Bone marrow (tissue), 2 donors: ENCODE data around the gene TBC1D20.
"Not testable (repeated sequence)": the region's sequence is repeated elsewhere in the genome, so short reads cannot be mapped to it uniquely, and the experiment has no call there.

Experiments used
- DNase-seq, 2 donors: peaks; one replicate each; lab custom pipeline; 2025; lab: John Stamatoyannopoulos, UW

TBC1D20 gene

DNA sequence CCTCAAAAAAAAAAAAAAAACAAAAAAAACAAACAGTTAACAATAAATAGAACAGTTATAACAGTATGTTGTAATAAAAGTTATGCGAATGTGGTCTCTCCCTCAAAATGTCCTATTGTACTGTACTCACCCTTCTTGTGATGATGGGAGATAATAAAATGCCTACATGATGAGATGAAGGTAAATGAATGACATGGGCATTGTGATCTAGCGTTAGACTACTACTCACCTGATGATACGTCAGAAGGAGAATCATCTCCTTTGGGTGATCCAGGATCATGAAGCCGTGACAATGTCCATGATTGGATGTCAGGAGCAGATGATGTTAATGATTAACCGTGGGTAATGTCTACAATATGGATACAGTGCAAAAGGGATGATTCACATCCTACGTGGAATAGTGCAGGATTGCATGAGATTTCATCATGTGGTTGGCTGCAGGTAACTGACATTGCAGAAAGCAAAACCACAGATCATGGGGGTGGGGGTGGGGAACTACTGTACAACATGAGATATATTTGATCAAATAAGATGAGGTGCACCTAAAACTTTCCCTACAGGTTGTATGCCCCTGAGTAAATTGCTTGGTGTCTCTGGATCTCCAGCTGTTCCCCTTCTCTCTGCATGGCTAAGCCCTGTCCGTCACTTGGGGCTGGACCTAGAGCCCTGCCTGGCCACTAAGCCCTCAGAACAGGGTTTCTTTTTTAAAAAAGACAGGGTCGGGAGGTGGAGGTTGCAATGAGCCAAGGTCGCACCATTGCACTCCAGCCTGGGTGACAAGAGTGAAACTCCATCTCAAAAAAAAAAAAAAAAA, 60.4 kb downstream of the TBC1D20 start:
- DNase-seq: no peak

- DNase-seq: no peak
Measured at GRCh38 chr20:400454-401275, 61.7 kb downstream of the TBC1D20 start.

GRCh38 chr20:400128-400453, 62.2 kb downstream of the TBC1D20 start:
- no peak for DNase-seq

DNA sequence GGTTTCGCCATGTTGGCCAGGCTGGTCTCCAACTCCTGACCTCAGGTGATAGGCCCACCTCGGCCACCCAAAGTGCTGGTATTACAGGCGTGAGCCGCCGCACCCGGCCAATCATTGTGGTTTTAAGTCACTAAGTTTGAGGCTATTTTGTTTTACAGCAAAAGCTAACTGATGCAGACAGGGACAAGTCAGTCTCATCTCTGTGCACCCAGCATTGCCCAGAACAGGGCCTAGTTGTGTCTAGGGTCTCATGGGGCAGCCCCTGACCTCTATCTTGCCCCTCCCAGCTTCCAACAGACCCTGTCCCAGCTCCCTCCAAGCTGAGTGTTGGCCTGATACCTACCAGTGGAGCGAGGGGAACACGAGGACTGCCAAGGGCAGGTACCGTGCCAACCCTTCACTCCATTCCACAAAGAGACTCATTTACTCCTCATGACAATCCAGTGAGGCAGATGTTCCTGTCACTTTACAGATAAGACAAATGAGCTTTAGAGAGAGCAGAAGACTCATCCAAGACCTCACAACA, 63.1 kb downstream of the TBC1D20 start:
- DNase-seq: no peak

GRCh38 chr20:397432-398237, 64.7 kb downstream of the TBC1D20 start:
- no peak for DNase-seq

DNA sequence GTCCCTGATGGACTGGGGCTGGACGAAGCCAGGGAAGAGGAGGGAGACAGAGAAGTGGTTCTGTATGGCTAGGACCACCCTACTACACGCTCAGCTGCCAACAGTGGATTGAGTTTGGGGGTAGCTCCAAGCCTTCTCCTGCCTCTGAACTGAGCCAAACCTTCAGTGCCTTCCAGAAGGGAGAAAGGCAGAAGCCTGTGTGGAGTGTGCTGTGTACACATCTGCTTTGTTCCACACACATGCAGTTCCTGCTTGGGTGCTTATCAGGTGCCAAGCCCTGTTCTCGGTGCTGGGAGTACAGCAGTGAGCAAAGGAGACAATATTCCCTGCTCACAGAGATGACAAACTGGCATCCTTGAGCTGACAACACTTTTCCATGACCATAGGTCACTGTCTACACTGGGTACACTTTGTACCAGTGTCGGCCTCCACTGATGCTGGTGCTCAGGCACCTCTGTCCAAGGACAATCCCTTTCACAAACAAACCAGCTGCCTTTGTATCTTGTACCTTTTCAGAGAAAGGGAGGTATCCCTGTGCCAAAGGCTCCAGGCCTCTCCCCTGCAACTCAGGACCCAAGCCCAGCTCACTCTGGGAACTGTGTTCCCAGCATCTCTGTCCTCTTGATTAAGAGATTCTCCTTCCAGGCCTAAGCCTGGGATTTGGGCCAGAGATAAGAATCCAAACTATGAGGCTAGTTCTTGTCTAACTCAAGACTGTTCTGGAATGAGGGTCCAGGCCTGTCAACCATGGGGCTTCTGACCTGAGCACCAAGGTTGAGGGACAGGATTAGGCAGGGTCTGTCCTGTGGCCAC, 65.5 kb downstream of the TBC1D20 start:
- DNase-seq: no peak

GRCh38 chr20:396252-396618, 66.1 kb downstream of the TBC1D20 start:
- no peak for DNase-seq

DNA sequence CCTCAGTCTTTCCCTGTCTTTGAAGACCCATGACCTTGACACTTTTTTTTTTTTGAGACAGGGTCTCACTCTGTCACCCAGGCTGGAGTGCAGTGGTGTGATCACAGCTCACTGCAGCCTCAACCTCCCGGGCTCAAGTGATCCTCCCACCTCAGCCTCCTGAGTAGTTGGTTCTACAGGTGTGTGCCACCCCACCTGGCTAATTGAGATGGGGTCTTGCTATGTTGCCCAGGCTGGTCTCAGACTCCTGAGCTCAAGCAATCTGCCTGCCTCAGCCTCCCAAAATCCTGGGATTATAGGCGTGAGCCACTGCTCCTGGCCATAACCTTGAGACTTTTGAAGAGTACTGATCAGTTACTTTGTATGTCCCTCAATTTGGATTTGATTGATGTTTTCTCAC, 69.0 kb downstream of the TBC1D20 start:
- DNase-seq: not testable (repeated sequence)

DNA sequence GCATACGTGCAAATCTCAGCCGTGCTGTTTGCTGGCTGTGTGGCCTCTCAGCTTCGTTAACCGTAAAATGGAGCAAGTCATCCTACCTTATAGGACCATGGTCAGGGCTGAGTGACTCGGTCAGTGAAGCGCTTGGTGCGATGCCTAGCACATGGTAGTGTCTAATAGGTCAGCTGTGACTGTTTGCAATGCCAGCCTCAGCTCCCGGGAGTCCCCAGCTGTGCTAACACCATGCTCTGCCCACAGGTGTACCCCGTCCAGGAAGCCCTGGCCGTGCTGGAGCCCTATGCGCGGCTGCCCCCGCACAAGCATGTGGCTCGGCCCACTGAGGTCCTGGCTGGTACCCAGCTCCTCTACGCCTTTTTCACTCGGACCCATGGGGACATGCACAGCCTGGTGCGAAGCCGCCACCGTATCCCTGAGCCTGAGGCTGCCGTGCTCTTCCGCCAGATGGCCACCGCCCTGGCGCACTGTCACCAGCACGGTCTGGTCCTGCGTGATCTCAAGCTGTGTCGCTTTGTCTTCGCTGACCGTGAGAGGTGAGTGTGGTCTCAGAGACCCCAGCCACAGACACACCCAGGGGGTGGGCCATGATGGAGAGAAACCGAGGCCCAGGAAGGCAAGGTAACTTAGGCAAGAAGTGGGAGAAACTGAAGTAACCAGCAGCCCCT, 71.2 kb downstream of the TBC1D20 start:
- no peak for DNase-seq

- no peak for DNase-seq
Measured at GRCh38 chr20:389220-389619, 73.1 kb downstream of the TBC1D20 start.

DNA sequence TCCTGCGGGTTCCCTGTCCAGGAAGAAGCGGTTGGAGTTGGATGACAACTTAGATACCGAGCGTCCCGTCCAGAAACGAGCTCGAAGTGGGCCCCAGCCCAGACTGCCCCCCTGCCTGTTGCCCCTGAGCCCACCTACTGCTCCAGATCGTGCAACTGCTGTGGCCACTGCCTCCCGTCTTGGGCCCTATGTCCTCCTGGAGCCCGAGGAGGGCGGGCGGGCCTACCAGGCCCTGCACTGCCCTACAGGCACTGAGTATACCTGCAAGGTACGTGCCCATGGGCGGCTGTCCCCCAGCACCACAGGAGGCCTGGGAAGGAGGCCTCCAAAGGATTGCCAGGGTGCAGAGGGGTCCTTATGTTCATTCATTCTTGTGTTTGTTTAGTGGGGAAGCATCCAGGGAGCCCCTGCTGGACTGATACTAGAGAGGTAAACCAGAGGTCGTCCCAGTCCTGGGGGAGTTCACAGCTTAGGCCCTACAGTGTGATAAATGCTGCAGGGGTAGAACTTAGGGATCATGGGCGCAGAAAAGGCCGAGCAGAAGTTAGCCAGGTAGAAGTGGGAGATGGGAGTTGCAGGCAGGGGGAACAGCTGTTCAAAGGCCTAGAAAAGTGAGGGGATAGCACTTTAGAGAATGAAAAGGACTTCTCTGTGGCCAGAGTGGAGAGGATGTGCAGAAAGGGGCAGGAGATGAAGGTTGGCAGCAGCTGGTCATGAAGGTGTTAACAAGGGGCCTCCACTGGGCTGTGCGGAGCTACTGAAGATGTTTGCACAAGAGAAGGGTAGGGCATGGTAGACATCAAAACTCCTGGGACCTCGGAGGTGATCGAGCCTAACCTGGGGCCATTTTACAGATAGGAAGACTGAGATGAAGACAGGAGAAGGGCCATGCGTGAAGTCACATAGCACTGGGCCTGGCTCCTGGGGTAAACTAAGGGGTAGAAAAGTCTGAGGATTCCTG, 74.0 kb downstream of the TBC1D20 start:
- DNase-seq: no peak

GRCh38 chr20:387520-387919, 74.8 kb downstream of the TBC1D20 start:
- DNase-seq: no peak

- not testable (repeated sequence) for DNase-seq
Measured at GRCh38 chr20:386634-387033, 75.7 kb downstream of the TBC1D20 start.
